ENCODE results near the gene KMT2C. TPM values are rescaled to one million over a fixed set of nuclear protein-coding genes. Genes with fewer than 3 reads are reported as not detected.
A peak's percentile ranks its signal among the peaks of the same experiment; 100 is the strongest.

The KMT2C gene
- total RNA-seq, 1 donor from 2014 or later, result 136 TPM

- Mint-ChIP-seq H3K36me3 (ENCODE audit: unreplicated experiment) (peaks cover 9% of the 10 kb centered on the region), H3K27ac (ENCODE audit: unreplicated experiment) (no peak overlapping the region)
These were observed 320.6 kb downstream of the KMT2C start for GRCh38 chr7:152115021-152115718.

GRCh38 chr7:152112829-152113228, 323.0 kb downstream of the KMT2C start:
- no peak for DNase-seq
- H3K4me3 Mint-ChIP-seq (ENCODE audit: unreplicated experiment), result no peak overlapping the region
- TF ChIP-seq CTCF (IDR thresholded peaks at IDR 0.05; ENCODE audit: partially characterized antibody, unreplicated experiment), result no peak
- H3K4me1 Mint-ChIP-seq (ENCODE audit: low read depth, unreplicated experiment), result no peaks in the 10 kb centered on the region
- peaks cover 2% of the 10 kb centered on the region for H3K9me3 Mint-ChIP-seq (ENCODE audit: unreplicated experiment)
- no peak overlapping the region for H3K27ac Mint-ChIP-seq (ENCODE audit: unreplicated experiment)
- no peaks in the 10 kb centered on the region for H3K27me3 Mint-ChIP-seq (ENCODE audit: unreplicated experiment)
- H3K36me3 Mint-ChIP-seq (ENCODE audit: unreplicated experiment), result peaks cover 5% of the 10 kb centered on the region

More at GRCh38 chr7:152115021-152115718, 320.6 kb downstream of the KMT2C start:
- Mint-ChIP-seq H3K4me1 (ENCODE audit: low read depth, unreplicated experiment) (no peaks in the 10 kb centered on the region), H3K27me3 (ENCODE audit: unreplicated experiment) (no peaks in the 10 kb centered on the region), H3K9me3 (ENCODE audit: unreplicated experiment) (peaks cover 3% of the 10 kb centered on the region), H3K4me3 (ENCODE audit: unreplicated experiment) (no peak overlapping the region)
- TF ChIP-seq CTCF (IDR thresholded peaks at IDR 0.05; ENCODE audit: partially characterized antibody, unreplicated experiment), result no peak
- no peak for DNase-seq

GRCh38 chr7:152108359-152108758, 327.4 kb downstream of the KMT2C start:
- H3K36me3 Mint-ChIP-seq (ENCODE audit: unreplicated experiment), result peaks cover 9% of the 10 kb centered on the region
- H3K4me3 Mint-ChIP-seq (ENCODE audit: unreplicated experiment), result no peak overlapping the region
- H3K27ac Mint-ChIP-seq (ENCODE audit: unreplicated experiment), result no peak overlapping the region
- peaks cover 3% of the 10 kb centered on the region for H3K27me3 Mint-ChIP-seq (ENCODE audit: unreplicated experiment)
- TF ChIP-seq CTCF (IDR thresholded peaks at IDR 0.05; ENCODE audit: partially characterized antibody, unreplicated experiment), result no peak
- peaks cover 2% of the 10 kb centered on the region for H3K4me1 Mint-ChIP-seq (ENCODE audit: low read depth, unreplicated experiment)
- DNase-seq, result no peak
- peaks cover 2% of the 10 kb centered on the region for H3K9me3 Mint-ChIP-seq (ENCODE audit: unreplicated experiment)

- Mint-ChIP-seq H3K4me3 (ENCODE audit: unreplicated experiment) (no peak overlapping the region), H3K9me3 (ENCODE audit: unreplicated experiment) (peaks cover 2% of the 10 kb centered on the region), H3K36me3 (ENCODE audit: unreplicated experiment) (peaks cover 9% of the 10 kb centered on the region), H3K27me3 (ENCODE audit: unreplicated experiment) (peaks cover 3% of the 10 kb centered on the region), H3K4me1 (ENCODE audit: low read depth, unreplicated experiment) (peaks cover 2% of the 10 kb centered on the region), H3K27ac (ENCODE audit: unreplicated experiment) (no peak overlapping the region)
- no peak for DNase-seq
- no peak for TF ChIP-seq CTCF (IDR thresholded peaks at IDR 0.05; ENCODE audit: partially characterized antibody, unreplicated experiment)
These were observed 327.9 kb downstream of the KMT2C start for GRCh38 chr7:152107945-152108344.

- Mint-ChIP-seq H3K4me1 (ENCODE audit: low read depth, unreplicated experiment) (peaks cover 2% of the 10 kb centered on the region), H3K9me3 (ENCODE audit: unreplicated experiment) (peaks cover 2% of the 10 kb centered on the region), H3K27ac (ENCODE audit: unreplicated experiment) (no peak overlapping the region), H3K27me3 (ENCODE audit: unreplicated experiment) (peaks cover 3% of the 10 kb centered on the region), H3K36me3 (ENCODE audit: unreplicated experiment) (peaks cover 9% of the 10 kb centered on the region), H3K4me3 (ENCODE audit: unreplicated experiment) (peak overlapping the region; percentile 6)
- TF ChIP-seq CTCF (IDR thresholded peaks at IDR 0.05; ENCODE audit: partially characterized antibody, unreplicated experiment), result no peak
- no peak for DNase-seq
These were observed 328.8 kb downstream of the KMT2C start for GRCh38 chr7:152106990-152107389.
